ENCODE results near the gene RING1.

The RING1 gene

GRCh38 chr6:33195304-33196165, 12.8 kb upstream of the RING1 start:
- POLR2A ChIA-PET: interaction anchor here (0.6 to 1.6 kb wide), 2 partner anchors 9 to 42 kb away, joined by 3 to 4 read pairs; partner anchors contain the start of gene HSD17B8
- TF ChIP-seq CTCF (IDR thresholded peaks at IDR 0.05; ENCODE audit: control extremely low read depth, extremely low read depth, low read depth, missing control alignments): no peak
- CTCF ChIA-PET: interaction anchor here (0.8 to 2.4 kb wide), 3 partner anchors 48 to 81 kb away, joined by 3 to 6 read pairs (median 4); no protein-coding TSS in a partner anchor
- no peak for DNase-seq (ENCODE audit: extremely low spot score)

GRCh38 chr6:33197431-33198048, 10.8 kb upstream of the RING1 start:
- peak; percentile 73 for DNase-seq (ENCODE audit: extremely low spot score)
- ChIA-PET POLR2A (no interaction called here), CTCF (interaction anchor here (0.6 to 2.5 kb wide), 23 partner anchors 8 to 183 kb away, joined by 3 to 9 read pairs (median 4); partner anchors contain the start of gene RING1)
- peak; percentile 61 for TF ChIP-seq CTCF (IDR thresholded peaks at IDR 0.05; ENCODE audit: control extremely low read depth, extremely low read depth, low read depth, missing control alignments)

- ChIA-PET POLR2A (no interaction called here), CTCF (interaction anchor here (0.7 to 2.5 kb wide), 14 partner anchors 9 to 184 kb away, joined by 3 to 9 read pairs (median 5); partner anchors contain the start of gene RING1)
- no peak for DNase-seq (ENCODE audit: extremely low spot score)
- TF ChIP-seq CTCF (IDR thresholded peaks at IDR 0.05; ENCODE audit: control extremely low read depth, extremely low read depth, low read depth, missing control alignments): no peak
These were observed 10.0 kb upstream of the RING1 start for GRCh38 chr6:33198159-33198852.

- TF ChIP-seq CTCF (IDR thresholded peaks at IDR 0.05; ENCODE audit: control extremely low read depth, extremely low read depth, low read depth, missing control alignments): no peak
- ChIA-PET POLR2A (no interaction called here), CTCF (interaction anchor here (2.5 kb wide), 1 partner anchor 83 kb away, joined by 9 read pairs; no protein-coding TSS in a partner anchor)
- no peak for DNase-seq (ENCODE audit: extremely low spot score)
These were observed 9.4 kb upstream of the RING1 start for GRCh38 chr6:33198853-33199436.

GRCh38 chr6:33199687-33200218, 8.5 kb upstream of the RING1 start:
- POLR2A ChIA-PET: interaction anchor here (0.5 to 1.3 kb wide), 3 partner anchors 46 to 1431 kb away, joined by 4 to 14 read pairs (median 6); no protein-coding TSS in a partner anchor
- TF ChIP-seq CTCF (IDR thresholded peaks at IDR 0.05; ENCODE audit: control extremely low read depth, extremely low read depth, low read depth, missing control alignments): no peak
- CTCF ChIA-PET: interaction anchor here (1.0 kb wide), 1 partner anchor 49 kb away, joined by 5 read pairs; no protein-coding TSS in a partner anchor
- peak; percentile 86 for DNase-seq (ENCODE audit: extremely low spot score)

Measured in GM10248 (cell line).